ENCODE data around the gene C4orf51. TPM values are rescaled to one million over a fixed set of nuclear protein-coding genes. Genes with fewer than 3 reads are reported as not detected.
"Not testable (repeated sequence)": the region's sequence is repeated elsewhere in the genome, so short reads cannot be mapped to it uniquely, and the experiment has no call there.

Gene C4orf51
- polyA plus RNA-seq (2011; rRNA removed): not detected in 2 replicates
- not detected in 2 replicates for polyA minus RNA-seq (2011; rRNA and poly(A)+ RNA removed)

DNA sequence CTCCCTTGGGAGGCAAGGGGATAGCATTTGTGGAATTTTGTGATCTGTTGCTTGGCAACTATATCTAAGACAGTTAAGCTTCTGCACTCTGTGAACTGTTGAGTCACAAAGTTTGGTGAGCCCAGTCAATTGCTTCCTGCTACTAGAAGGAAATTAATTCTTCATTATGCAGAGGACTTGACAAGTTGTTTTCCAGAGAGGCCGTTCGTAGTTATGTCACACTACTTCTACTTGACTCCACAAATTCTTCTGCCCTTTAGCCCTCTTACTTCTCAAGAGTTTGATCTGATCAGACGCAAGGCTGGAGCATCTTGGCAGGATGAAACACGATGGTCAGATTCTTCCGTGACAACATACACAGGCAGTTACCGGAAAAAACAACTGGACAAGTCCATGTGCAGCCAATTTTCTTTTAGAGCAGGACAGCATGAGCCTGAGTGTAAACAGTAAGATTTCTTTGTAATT lies at the start of gene C4orf51:
Gene C4orf51, plus strand, starts transcription at position 156 of the 465 bp plus-strand sequence. Its CDS starts 58 bp downstream, at position 214.
- DNase-seq (ENCODE audit: low read depth, low spot score): peak; percentile 4
- TF ChIP-seq, protein P1, sequence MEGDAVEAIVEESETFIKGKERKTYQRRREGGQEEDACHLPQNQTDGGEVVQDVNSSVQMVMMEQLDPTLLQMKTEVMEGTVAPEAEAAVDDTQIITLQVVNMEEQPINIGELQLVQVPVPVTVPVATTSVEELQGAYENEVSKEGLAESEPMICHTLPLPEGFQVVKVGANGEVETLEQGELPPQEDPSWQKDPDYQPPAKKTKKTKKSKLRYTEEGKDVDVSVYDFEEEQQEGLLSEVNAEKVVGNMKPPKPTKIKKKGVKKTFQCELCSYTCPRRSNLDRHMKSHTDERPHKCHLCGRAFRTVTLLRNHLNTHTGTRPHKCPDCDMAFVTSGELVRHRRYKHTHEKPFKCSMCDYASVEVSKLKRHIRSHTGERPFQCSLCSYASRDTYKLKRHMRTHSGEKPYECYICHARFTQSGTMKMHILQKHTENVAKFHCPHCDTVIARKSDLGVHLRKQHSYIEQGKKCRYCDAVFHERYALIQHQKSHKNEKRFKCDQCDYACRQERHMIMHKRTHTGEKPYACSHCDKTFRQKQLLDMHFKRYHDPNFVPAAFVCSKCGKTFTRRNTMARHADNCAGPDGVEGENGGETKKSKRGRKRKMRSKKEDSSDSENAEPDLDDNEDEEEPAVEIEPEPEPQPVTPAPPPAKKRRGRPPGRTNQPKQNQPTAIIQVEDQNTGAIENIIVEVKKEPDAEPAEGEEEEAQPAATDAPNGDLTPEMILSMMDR (IDR thresholded peaks at IDR 0.05; ENCODE audit: low read depth, low read length): no peak
- Histone ChIP-seq H3K27me3 (ENCODE audit: control insufficient read depth, insufficient read depth, low read length) (no peaks in the 10 kb centered on the region), H3K27ac (ENCODE audit: low read depth, low read length) (no peak within 1 kb of the TSS), H3K4me3 (ENCODE audit: low read depth, low read length) (no peak within 1 kb of the TSS), H3K9me3 (ENCODE audit: control insufficient read depth, insufficient read depth, low read length) (no peaks in the 10 kb centered on the region; the same call in 1 of the 2 replicates)
- CTCF ChIA-PET: interaction anchor here (1.4 kb wide), 1 partner anchor 63 kb away, joined by 3 read pairs; no protein-coding TSS in a partner anchor
- POLR2A ChIA-PET: interaction anchor here (1.0 to 1.2 kb wide), 3 partner anchors 29 to 55 kb away, joined by 4 to 5 read pairs (median 4); no protein-coding TSS in a partner anchor

DNA sequence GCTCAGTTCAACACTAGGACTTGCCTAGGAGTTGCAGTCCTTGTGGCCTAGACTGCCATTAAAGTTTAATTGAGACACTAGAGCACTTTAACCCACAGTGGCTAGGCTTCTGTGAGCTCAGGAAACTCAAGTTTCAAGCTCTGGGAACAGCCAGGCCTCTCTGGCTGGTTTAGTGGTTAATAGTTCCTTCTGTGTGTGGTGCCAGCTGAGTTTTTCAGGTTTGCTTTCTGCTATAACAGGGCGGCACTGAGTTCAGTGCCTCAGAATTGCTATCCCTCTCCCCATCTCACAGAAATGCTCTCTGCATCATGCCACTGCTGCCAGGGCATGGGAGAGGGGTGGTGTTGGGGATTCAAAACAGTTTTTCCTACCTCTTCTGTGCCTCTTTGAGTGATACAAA lies 44.8 kb upstream of the C4orf51 start:
- Histone ChIP-seq H3K4me3 (ENCODE audit: low read depth, low read length) (no peak overlapping the region), H3K27ac (ENCODE audit: low read depth, low read length) (no peak overlapping the region), H3K9me3 (ENCODE audit: control insufficient read depth, insufficient read depth, low read length) (peaks cover 3% of the 10 kb centered on the region; the same call in 1 of the 2 replicates), H3K27me3 (ENCODE audit: control insufficient read depth, insufficient read depth, low read length) (no peaks in the 10 kb centered on the region)
- POLR2A ChIA-PET: no interaction called here
- TF ChIP-seq, protein P1 (IDR thresholded peaks at IDR 0.05; ENCODE audit: low read depth, low read length): no peak
- CTCF ChIA-PET: no interaction called here
- no peak for DNase-seq (ENCODE audit: low read depth, low spot score)

DNA sequence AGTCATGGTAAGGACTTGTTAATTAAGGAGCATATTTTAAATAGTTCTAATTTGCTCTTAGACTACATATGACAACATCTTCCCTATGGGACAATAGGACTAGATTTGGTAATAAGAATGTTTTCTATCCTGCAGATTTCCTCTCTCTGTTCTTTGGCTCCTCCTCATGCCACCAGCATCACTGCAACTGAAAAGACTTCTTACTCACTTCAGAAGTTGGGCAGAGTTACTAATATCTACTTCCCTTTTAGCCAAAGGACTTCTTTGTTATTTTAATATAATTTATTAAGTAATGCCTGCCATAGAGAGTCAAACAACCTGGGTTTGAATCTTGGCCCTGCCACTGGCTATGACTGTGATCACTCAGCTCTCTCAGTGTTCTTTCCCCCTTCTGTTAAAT lies 44.3 kb upstream of the C4orf51 start:
- no peaks in the 10 kb centered on the region for H3K27me3 ChIP-seq (ENCODE audit: control insufficient read depth, insufficient read depth, low read length)
- DNase-seq (ENCODE audit: low read depth, low spot score): no peak
- peaks cover 3% of the 10 kb centered on the region; the same call in 1 of the 2 replicates for H3K9me3 ChIP-seq (ENCODE audit: control insufficient read depth, insufficient read depth, low read length)
- CTCF ChIA-PET: no interaction called here
- H3K27ac ChIP-seq (ENCODE audit: low read depth, low read length): no peak overlapping the region
- TF ChIP-seq, protein P1 (IDR thresholded peaks at IDR 0.05; ENCODE audit: low read depth, low read length): no peak
- no peak overlapping the region for H3K4me3 ChIP-seq (ENCODE audit: low read depth, low read length)
- POLR2A ChIA-PET: no interaction called here

DNA sequence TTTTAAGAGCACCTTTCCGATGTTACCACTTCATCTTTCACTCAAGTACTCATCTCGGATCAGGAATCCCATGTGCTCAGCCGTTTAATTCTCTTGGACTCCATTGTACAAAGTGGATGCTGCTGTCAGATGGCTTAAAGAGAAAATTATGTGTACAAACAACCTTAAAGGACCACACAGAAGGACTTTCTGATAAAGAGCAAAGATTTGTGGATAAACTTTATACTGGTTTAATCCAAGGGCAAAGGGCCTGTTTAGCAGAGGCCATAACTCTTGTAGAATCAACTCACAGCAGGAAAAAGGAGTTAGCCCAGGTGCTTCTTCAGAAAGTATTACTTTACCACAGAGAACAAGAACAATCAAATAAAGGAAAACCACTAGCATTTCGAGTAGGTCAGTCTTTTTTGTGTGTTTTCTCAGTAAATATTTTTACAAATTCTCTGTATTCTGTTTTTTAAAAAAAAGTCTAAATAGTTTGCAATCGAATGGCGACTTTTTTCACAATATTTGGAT lies 40.7 kb upstream of the C4orf51 start:
- TF ChIP-seq, protein P1 (IDR thresholded peaks at IDR 0.05; ENCODE audit: low read depth, low read length): no peak
- POLR2A ChIA-PET: no interaction called here
- no peak for DNase-seq (ENCODE audit: low read depth, low spot score)
- CTCF ChIA-PET: no interaction called here
- Histone ChIP-seq H3K27ac (ENCODE audit: low read depth, low read length) (no peak overlapping the region), H3K9me3 (ENCODE audit: control insufficient read depth, insufficient read depth, low read length) (no peaks in the 10 kb centered on the region), H3K27me3 (ENCODE audit: control insufficient read depth, insufficient read depth, low read length) (no peaks in the 10 kb centered on the region), H3K4me3 (ENCODE audit: low read depth, low read length) (no peak overlapping the region)

DNA sequence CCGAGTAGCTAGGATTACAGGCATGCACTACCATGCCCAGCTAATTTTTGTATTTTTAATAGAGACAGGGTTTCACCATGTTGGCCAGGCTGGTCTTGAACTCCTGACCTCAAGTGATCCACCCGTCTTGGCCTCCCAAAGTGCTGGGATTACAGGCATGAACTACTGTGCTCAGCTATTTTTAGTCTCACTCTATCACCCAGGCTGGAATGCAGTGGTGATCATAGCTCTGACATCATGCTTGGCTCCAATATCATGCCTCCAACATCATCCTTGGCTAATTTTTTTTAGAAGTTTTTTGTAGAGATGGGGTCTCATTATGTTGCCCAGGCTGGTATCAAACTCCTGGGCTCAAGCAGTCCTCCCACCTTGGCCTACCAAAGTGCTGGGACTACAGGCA lies 39.7 kb upstream of the C4orf51 start:
- CTCF ChIA-PET; H3K4me3 ChIP-seq (ENCODE audit: low read depth, low read length); H3K27me3 ChIP-seq (ENCODE audit: control insufficient read depth, insufficient read depth, low read length); H3K9me3 ChIP-seq (ENCODE audit: control insufficient read depth, insufficient read depth, low read length); H3K27ac ChIP-seq (ENCODE audit: low read depth, low read length); DNase-seq (ENCODE audit: low read depth, low spot score): not testable (repeated sequence)
- POLR2A ChIA-PET: interaction anchor here (0.6 kb wide), 1 partner anchor 297 kb away, joined by 6 read pairs; no protein-coding TSS in a partner anchor

Measured in AG04450 (cell line).